Fibroblast of the conjunctiva (primary cell): ENCODE data around the gene ABI3BP.
A peak's percentile ranks its signal among the peaks of the same experiment; 100 is the strongest.
"Not testable (repeated sequence)": the region's sequence is repeated elsewhere in the genome, so short reads cannot be mapped to it uniquely, and the experiment has no call there.

Experiments
- DNase-seq: peaks from one replicate; pipeline ENCODE4 v3.0.0-alpha.2; 2010; ENCODE audit warnings: low read depth

The ABI3BP gene

GRCh38 chr3:100981164-100981911 is 11.9 kb downstream of the ABI3BP start:
- DNase-seq, result no peak

GRCh38 chr3:100978011-100978659 is 15.1 kb downstream of the ABI3BP start:
- DNase-seq, result no peak

- no peak for DNase-seq
These were observed 16.6 kb downstream of the ABI3BP start for GRCh38 chr3:100976611-100977010.

GRCh38 chr3:100975714-100976113 is 17.5 kb downstream of the ABI3BP start:
- DNase-seq, result no peak

- no peak for DNase-seq
These were observed 19.6 kb downstream of the ABI3BP start for GRCh38 chr3:100973594-100973993.

GRCh38 chr3:100972867-100973266 is 20.4 kb downstream of the ABI3BP start:
- no peak for DNase-seq

- DNase-seq, result no peak
These were observed 20.8 kb downstream of the ABI3BP start for GRCh38 chr3:100972301-100972844.

GRCh38 chr3:100971798-100972197 is 21.4 kb downstream of the ABI3BP start:
- no peak for DNase-seq

GRCh38 chr3:100970477-100970990 is 22.7 kb downstream of the ABI3BP start:
- DNase-seq, result no peak

- DNase-seq, result peak; percentile 77
These were observed 24.0 kb downstream of the ABI3BP start for GRCh38 chr3:100968932-100969906.

GRCh38 chr3:100966807-100967206 is 26.4 kb downstream of the ABI3BP start:
- no peak for DNase-seq

- DNase-seq, result no peak
These were observed 27.2 kb downstream of the ABI3BP start for GRCh38 chr3:100966049-100966491.

- DNase-seq, result no peak
These were observed 30.2 kb downstream of the ABI3BP start for GRCh38 chr3:100963041-100963440.

GRCh38 chr3:100957261-100957986 is 35.8 kb downstream of the ABI3BP start:
- no peak for DNase-seq

- DNase-seq, result no peak
These were observed 36.9 kb downstream of the ABI3BP start for GRCh38 chr3:100956276-100956675.

- peak; percentile 86 for DNase-seq
These were observed 38.2 kb downstream of the ABI3BP start for GRCh38 chr3:100954990-100955389.

- no peak for DNase-seq
These were observed 38.9 kb downstream of the ABI3BP start for GRCh38 chr3:100954199-100954935.

- DNase-seq, result no peak
These were observed 40.1 kb downstream of the ABI3BP start for GRCh38 chr3:100953103-100953502.

- no peak for DNase-seq
These were observed 46.1 kb downstream of the ABI3BP start for GRCh38 chr3:100947119-100947518.

GRCh38 chr3:100946096-100946495 is 47.1 kb downstream of the ABI3BP start:
- not testable (repeated sequence) for DNase-seq
